WTC11 (cell line): Measurements from ENCODE around the gene RASSF1. TPM values are rescaled to one million over a fixed set of nuclear protein-coding genes. Genes with fewer than 3 reads are reported as not detected.

ENCODE experiments used
- ATAC-seq: fragments of 200-7000 bp; cut with Tn5 transposase; 2 replicates; pipeline ENCODE4 v1.10.0; 2021; ENCODE audit warnings: mild to moderate bottlenecking, moderate library complexity
- CTCF ChIA-PET: fragments of 300-600 bp; sonication (Branson Sonifier 250); formaldehyde crosslinking; loops from one replicate; lab custom pipeline; 2021; ENCODE audit warnings: antibody characterized with exemption; lab: Charles Lee
- POLR2A ChIA-PET: fragments of 350-600 bp; sonication (Branson Sonifier 250); formaldehyde crosslinking; loops from one replicate; lab custom pipeline; 2021; ENCODE audit warnings: antibody characterized with exemption; lab: Charles Lee
- DNase-seq: peaks from one replicate; pipeline ENCODE4 v3.0.0; 2021; ENCODE audit warnings: low spot score
- H3K27ac Mint-ChIP-seq: 2 replicates; pipeline ENCODE4 v1.8.0; 2021; ENCODE audit warnings: mixed read lengths
- H3K27me3 Mint-ChIP-seq: 2 replicates; pipeline ENCODE4 v1.8.0; 2021; ENCODE audit warnings: low read depth, mild to moderate bottlenecking, moderate library complexity, mixed read lengths
- H3K36me3 Mint-ChIP-seq: 2 replicates; pipeline ENCODE4 v1.8.0; 2021; ENCODE audit warnings: mixed read lengths
- H3K4me1 Mint-ChIP-seq: 2 replicates; pipeline ENCODE4 v1.8.0; 2022; ENCODE audit warnings: mixed read lengths
- H3K4me3 Mint-ChIP-seq: 2 replicates; pipeline ENCODE4 v1.8.0; 2021; ENCODE audit warnings: mild to moderate bottlenecking, moderate library complexity, mixed read lengths
- H3K9me3 Mint-ChIP-seq: 2 replicates; pipeline ENCODE4 v1.8.0; 2021; ENCODE audit warnings: mixed read lengths
- CREB1 ChIP-seq: sonication (generic); formaldehyde crosslinking; IDR thresholded peaks from 2 replicates; pipeline ENCODE4 v1.8.0; 2023; ENCODE audit warnings: mild to moderate bottlenecking, missing genetic modification reagents
- ESRRA ChIP-seq: sonication (generic); formaldehyde crosslinking; IDR thresholded peaks from 2 replicates; pipeline ENCODE4 v1.8.1; 2022; ENCODE audit warnings: mild to moderate bottlenecking, missing genetic modification reagents, borderline replicate concordance
- FOXP1 ChIP-seq: sonication (generic); formaldehyde crosslinking; IDR thresholded peaks from 2 replicates; pipeline ENCODE4 v1.8.0; 2022; ENCODE audit warnings: missing genetic modification reagents, mild to moderate bottlenecking, moderate library complexity, borderline replicate concordance
- GRHL2 ChIP-seq: fragments of 250-450 bp; sonication (Bioruptor Pico); IDR thresholded peaks from 2 replicates; pipeline ENCODE4 v1.8.0; 2022; ENCODE audit warnings: mild to moderate bottlenecking, moderate library complexity; ENCODE audit not compliant: insufficient replicate concordance, severe bottlenecking
- KAT7 ChIP-seq: sonication (generic); formaldehyde crosslinking; IDR thresholded peaks from 2 replicates; pipeline ENCODE4 v1.8.1; 2023; ENCODE audit warnings: missing genetic modification reagents, mild to moderate bottlenecking, borderline replicate concordance
- NFE2L1 ChIP-seq: sonication (generic); formaldehyde crosslinking; IDR thresholded peaks from 2 replicates; pipeline ENCODE4 v1.8.1; 2023; ENCODE audit warnings: missing genetic modification reagents
- SOX15 ChIP-seq: fragments of 250-450 bp; sonication (Bioruptor Pico); IDR thresholded peaks from 2 replicates; pipeline ENCODE4 v1.9.0; 2021; ENCODE audit warnings: mild to moderate bottlenecking
- TEAD4 ChIP-seq: sonication (generic); formaldehyde crosslinking; IDR thresholded peaks from 2 replicates; pipeline ENCODE4 v1.8.0; 2022; ENCODE audit warnings: mild to moderate bottlenecking, missing genetic modification reagents
- total RNA-seq: library from RNA; stranded (reverse); gene quantifications from 3 replicates; pipeline ENCODE4 v1.2.3, GENCODE V29; 2021
- TF ChIP-seq, protein P1 (sequence below): sonication (generic); formaldehyde crosslinking; IDR thresholded peaks from 2 replicates; pipeline ENCODE4 v1.8.0; 2022; ENCODE audit warnings: missing genetic modification reagents
- TF ChIP-seq, protein P2 (sequence below): fragments of 250-450 bp; sonication (Bioruptor Pico); IDR thresholded peaks from 2 replicates; pipeline ENCODE4 v1.9.0; 2021; ENCODE audit warnings: mild to moderate bottlenecking
- TF ChIP-seq, protein P3 (sequence below): sonication (generic); formaldehyde crosslinking; IDR thresholded peaks from 2 replicates; pipeline ENCODE4 v1.8.0; 2023; ENCODE audit warnings: missing genetic modification reagents
- TF ChIP-seq, protein P4 (sequence below): fragments of 250-450 bp; sonication (Bioruptor Pico); IDR thresholded peaks from 2 replicates; pipeline ENCODE4 v1.9.0; 2021; ENCODE audit warnings: mild to moderate bottlenecking
- TF ChIP-seq, protein P5 (sequence below): fragments of 250-450 bp; sonication (Bioruptor Pico); IDR thresholded peaks from 2 replicates; pipeline ENCODE4 v1.9.0; 2021; ENCODE audit warnings: moderate library complexity, mild to moderate bottlenecking, inconsistent platforms, borderline replicate concordance
- TF ChIP-seq, protein P6 (sequence below): sonication (generic); formaldehyde crosslinking; IDR thresholded peaks from 2 replicates; pipeline ENCODE4 v1.8.0; 2022; ENCODE audit warnings: mild to moderate bottlenecking, missing genetic modification reagents
- TF ChIP-seq, protein P7 (sequence below): sonication (generic); formaldehyde crosslinking; IDR thresholded peaks from 2 replicates; pipeline ENCODE4 v1.8.0; 2022; ENCODE audit warnings: mild to moderate bottlenecking, missing genetic modification reagents
- TF ChIP-seq, protein P8 (sequence below): sonication (generic); formaldehyde crosslinking; IDR thresholded peaks from 2 replicates; pipeline ENCODE4 v1.8.1; 2023; ENCODE audit warnings: mild to moderate bottlenecking, missing genetic modification reagents

Gene RASSF1
- total RNA-seq, 1 experiment from 2014 or later: 14.5 TPM

DNA sequence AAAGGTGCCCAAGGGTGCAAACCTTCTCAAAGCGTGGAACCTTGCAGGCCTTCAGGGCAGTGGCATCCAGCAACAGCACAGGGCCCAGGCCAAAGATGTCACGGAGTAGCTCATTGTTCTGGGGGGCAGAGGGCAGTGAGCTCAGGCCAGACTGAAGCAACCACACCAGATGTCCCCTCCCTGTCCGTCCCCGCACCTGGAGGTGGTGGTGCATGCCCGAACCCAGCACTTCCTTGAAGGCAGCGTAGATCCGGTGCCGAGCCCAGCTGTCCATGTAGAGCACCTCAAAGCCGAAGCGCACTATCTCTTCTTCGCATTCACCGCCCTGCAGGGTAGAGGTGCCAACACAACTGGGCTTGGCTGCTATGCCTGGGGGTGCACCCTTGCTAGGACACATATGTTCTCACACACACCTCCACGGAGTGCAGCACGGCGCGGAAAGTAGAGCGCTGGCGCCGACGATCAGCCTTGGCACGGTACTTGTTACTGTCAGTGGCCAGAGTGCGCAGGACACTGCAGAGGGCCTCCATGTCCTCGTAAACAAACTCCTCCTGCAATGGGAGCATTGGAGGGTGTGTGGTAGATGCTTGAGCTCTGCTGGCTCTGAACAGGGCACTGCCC is 52.1 kb downstream of the RASSF1 start:
- Mint-ChIP-seq H3K4me1 (peaks cover 12% of the 10 kb centered on the region), H3K9me3 (no peaks in the 10 kb centered on the region), H3K4me3 (no peak overlapping the region), H3K27ac (no peak overlapping the region), H3K36me3 (peaks cover 21% of the 10 kb centered on the region)
- CTCF ChIA-PET: no interaction called here
- ATAC-seq (no peak), DNase-seq (no peak)
- TF ChIP-seq, protein P1, sequence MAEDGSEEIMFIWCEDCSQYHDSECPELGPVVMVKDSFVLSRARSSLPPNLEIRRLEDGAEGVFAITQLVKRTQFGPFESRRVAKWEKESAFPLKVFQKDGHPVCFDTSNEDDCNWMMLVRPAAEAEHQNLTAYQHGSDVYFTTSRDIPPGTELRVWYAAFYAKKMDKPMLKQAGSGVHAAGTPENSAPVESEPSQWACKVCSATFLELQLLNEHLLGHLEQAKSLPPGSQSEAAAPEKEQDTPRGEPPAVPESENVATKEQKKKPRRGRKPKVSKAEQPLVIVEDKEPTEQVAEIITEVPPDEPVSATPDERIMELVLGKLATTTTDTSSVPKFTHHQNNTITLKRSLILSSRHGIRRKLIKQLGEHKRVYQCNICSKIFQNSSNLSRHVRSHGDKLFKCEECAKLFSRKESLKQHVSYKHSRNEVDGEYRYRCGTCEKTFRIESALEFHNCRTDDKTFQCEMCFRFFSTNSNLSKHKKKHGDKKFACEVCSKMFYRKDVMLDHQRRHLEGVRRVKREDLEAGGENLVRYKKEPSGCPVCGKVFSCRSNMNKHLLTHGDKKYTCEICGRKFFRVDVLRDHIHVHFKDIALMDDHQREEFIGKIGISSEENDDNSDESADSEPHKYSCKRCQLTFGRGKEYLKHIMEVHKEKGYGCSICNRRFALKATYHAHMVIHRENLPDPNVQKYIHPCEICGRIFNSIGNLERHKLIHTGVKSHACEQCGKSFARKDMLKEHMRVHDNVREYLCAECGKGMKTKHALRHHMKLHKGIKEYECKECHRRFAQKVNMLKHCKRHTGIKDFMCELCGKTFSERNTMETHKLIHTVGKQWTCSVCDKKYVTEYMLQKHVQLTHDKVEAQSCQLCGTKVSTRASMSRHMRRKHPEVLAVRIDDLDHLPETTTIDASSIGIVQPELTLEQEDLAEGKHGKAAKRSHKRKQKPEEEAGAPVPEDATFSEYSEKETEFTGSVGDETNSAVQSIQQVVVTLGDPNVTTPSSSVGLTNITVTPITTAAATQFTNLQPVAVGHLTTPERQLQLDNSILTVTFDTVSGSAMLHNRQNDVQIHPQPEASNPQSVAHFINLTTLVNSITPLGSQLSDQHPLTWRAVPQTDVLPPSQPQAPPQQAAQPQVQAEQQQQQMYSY (CRISPR knock-in tag): no peak
- TF ChIP-seq, all 79 proteins: peak for 0
- POLR2A ChIA-PET: no interaction called here
- no peaks in the 10 kb centered on the region; the same call in 1 of the 2 replicates for H3K27me3 Mint-ChIP-seq

DNA sequence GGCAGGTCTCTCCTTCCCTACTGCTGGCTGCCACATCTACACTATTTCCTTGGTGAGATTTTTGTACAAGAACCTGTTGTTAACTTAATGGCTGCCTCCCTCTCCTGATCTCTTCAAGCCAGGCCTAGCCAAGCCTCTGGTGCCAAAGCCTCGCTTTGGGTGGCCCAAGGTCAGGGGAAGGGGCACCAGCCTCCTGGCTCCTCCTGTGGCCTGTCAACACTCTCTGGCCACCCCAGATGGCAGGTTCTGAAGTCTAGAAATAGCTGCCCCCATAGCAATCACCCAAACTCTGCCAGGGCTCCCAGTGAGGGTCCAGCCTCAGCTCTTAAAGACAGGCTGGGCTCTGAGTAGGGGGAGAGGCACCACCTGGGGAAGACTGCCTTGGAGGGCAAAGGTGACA is 53.4 kb downstream of the RASSF1 start:
- Mint-ChIP-seq H3K36me3 (peaks cover 21% of the 10 kb centered on the region), H3K27me3 (no peaks in the 10 kb centered on the region; the same call in 1 of the 2 replicates), H3K4me1 (peaks cover 6% of the 10 kb centered on the region), H3K4me3 (no peak overlapping the region), H3K27ac (no peak overlapping the region), H3K9me3 (no peaks in the 10 kb centered on the region)
- DNase-seq: no peak
- POLR2A ChIA-PET: no interaction called here
- TF ChIP-seq CREB1 (no peak), KAT7 (CRISPR knock-in tag) (no peak), SOX15 (no peak), GRHL2 (no peak), NFE2L1 (CRISPR knock-in tag) (no peak)
- TF ChIP-seq, protein P2, sequence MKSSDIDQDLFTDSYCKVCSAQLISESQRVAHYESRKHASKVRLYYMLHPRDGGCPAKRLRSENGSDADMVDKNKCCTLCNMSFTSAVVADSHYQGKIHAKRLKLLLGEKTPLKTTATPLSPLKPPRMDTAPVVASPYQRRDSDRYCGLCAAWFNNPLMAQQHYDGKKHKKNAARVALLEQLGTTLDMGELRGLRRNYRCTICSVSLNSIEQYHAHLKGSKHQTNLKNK (CRISPR knock-in tag): no peak
- TF ChIP-seq, protein P3, sequence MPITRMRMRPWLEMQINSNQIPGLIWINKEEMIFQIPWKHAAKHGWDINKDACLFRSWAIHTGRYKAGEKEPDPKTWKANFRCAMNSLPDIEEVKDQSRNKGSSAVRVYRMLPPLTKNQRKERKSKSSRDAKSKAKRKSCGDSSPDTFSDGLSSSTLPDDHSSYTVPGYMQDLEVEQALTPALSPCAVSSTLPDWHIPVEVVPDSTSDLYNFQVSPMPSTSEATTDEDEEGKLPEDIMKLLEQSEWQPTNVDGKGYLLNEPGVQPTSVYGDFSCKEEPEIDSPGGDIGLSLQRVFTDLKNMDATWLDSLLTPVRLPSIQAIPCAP (CRISPR knock-in tag): no peak
- TF ChIP-seq, protein P4, sequence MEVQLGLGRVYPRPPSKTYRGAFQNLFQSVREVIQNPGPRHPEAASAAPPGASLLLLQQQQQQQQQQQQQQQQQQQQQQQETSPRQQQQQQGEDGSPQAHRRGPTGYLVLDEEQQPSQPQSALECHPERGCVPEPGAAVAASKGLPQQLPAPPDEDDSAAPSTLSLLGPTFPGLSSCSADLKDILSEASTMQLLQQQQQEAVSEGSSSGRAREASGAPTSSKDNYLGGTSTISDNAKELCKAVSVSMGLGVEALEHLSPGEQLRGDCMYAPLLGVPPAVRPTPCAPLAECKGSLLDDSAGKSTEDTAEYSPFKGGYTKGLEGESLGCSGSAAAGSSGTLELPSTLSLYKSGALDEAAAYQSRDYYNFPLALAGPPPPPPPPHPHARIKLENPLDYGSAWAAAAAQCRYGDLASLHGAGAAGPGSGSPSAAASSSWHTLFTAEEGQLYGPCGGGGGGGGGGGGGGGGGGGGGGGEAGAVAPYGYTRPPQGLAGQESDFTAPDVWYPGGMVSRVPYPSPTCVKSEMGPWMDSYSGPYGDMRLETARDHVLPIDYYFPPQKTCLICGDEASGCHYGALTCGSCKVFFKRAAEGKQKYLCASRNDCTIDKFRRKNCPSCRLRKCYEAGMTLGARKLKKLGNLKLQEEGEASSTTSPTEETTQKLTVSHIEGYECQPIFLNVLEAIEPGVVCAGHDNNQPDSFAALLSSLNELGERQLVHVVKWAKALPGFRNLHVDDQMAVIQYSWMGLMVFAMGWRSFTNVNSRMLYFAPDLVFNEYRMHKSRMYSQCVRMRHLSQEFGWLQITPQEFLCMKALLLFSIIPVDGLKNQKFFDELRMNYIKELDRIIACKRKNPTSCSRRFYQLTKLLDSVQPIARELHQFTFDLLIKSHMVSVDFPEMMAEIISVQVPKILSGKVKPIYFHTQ (CRISPR knock-in tag): no peak
- TF ChIP-seq, protein P5, sequence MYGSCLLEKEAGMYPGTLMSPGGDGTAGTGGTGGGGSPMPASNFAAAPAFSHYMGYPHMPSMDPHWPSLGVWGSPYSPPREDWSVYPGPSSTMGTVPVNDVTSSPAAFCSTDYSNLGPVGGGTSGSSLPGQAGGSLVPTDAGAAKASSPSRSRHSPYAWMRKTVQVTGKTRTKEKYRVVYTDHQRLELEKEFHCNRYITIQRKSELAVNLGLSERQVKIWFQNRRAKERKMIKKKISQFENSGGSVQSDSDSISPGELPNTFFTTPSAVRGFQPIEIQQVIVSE (CRISPR knock-in tag): no peak
- no peak for ATAC-seq
- CTCF ChIA-PET: interaction anchor here (0.6 kb wide), 1 partner anchor 24 kb away, joined by 3 read pairs; no protein-coding TSS in a partner anchor

DNA sequence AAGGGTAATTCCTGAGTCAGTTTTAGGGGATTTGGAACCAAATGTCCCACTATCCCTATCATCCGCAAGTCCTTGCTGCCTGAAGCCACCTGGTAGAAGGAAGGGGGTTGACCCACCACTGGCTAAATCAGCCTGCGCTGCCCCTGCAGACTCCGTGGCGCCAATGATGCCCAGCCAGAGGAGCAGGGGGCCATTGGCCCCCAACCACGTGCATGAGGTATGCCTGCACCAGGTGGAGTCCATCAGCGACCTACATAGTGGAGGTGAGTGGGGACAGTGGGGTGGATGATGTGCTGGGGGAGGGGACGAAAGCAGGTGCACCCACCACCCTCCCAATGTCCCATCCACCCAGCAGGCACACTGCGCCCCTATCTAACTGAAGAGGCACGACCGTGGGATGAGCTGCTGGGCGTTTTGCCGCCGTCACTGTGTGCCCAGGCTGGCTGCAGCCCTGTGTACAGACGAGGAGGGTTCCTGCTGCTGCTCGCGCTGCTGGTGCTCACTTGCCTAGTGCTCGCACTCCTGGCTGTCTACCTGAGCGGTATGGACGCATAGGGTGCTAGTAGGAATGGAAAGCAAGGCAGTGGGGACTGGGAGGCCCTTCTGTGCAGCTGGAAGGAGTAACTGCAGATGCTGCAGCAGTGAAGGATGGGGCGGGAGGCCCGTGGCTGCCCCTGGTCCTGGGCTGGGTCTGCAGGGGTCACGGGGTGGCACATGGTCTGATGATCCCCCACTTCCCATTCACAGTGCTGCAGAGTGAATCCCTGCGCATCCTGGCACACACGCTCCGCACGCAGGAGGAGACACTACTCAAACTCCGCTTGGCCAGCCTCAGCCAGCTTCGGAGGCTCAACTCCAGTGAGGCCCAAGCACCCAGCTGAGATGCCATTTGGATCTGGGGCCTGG is 54.1 kb downstream of the RASSF1 start:
- no peaks in the 10 kb centered on the region for H3K9me3 Mint-ChIP-seq
- no peak overlapping the region for H3K27ac Mint-ChIP-seq
- ATAC-seq (no peak), DNase-seq (no peak)
- POLR2A ChIA-PET: no interaction called here
- H3K36me3 Mint-ChIP-seq: peaks cover 21% of the 10 kb centered on the region
- no peaks in the 10 kb centered on the region; the same call in 1 of the 2 replicates for H3K27me3 Mint-ChIP-seq
- CTCF ChIA-PET: interaction anchor here (0.6 kb wide), 1 partner anchor 23 kb away, joined by 3 read pairs; no protein-coding TSS in a partner anchor
- H3K4me3 Mint-ChIP-seq: no peak overlapping the region
- peaks cover 5% of the 10 kb centered on the region for H3K4me1 Mint-ChIP-seq
- TF ChIP-seq, protein P6, sequence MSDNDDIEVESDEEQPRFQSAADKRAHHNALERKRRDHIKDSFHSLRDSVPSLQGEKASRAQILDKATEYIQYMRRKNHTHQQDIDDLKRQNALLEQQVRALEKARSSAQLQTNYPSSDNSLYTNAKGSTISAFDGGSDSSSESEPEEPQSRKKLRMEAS (CRISPR knock-in tag): no peak
- TF ChIP-seq ESRRA (CRISPR knock-in tag) (no peak), FOXP1 (CRISPR knock-in tag) (no peak), TEAD4 (CRISPR knock-in tag) (no peak), KAT7 (CRISPR knock-in tag) (no peak)
- TF ChIP-seq, protein P7, sequence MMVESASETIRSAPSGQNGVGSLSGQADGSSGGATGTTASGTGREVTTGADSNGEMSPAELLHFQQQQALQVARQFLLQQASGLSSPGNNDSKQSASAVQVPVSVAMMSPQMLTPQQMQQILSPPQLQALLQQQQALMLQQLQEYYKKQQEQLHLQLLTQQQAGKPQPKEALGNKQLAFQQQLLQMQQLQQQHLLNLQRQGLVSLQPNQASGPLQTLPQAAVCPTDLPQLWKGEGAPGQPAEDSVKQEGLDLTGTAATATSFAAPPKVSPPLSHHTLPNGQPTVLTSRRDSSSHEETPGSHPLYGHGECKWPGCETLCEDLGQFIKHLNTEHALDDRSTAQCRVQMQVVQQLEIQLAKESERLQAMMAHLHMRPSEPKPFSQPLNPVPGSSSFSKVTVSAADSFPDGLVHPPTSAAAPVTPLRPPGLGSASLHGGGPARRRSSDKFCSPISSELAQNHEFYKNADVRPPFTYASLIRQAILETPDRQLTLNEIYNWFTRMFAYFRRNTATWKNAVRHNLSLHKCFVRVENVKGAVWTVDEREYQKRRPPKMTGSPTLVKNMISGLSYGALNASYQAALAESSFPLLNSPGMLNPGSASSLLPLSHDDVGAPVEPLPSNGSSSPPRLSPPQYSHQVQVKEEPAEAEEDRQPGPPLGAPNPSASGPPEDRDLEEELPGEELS (CRISPR knock-in tag): no peak
- TF ChIP-seq, protein P8, sequence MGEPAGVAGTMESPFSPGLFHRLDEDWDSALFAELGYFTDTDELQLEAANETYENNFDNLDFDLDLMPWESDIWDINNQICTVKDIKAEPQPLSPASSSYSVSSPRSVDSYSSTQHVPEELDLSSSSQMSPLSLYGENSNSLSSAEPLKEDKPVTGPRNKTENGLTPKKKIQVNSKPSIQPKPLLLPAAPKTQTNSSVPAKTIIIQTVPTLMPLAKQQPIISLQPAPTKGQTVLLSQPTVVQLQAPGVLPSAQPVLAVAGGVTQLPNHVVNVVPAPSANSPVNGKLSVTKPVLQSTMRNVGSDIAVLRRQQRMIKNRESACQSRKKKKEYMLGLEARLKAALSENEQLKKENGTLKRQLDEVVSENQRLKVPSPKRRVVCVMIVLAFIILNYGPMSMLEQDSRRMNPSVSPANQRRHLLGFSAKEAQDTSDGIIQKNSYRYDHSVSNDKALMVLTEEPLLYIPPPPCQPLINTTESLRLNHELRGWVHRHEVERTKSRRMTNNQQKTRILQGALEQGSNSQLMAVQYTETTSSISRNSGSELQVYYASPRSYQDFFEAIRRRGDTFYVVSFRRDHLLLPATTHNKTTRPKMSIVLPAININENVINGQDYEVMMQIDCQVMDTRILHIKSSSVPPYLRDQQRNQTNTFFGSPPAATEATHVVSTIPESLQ: no peak
